HG02943 (cell line): ENCODE measurements around the gene NAPSA.
"Not testable (repeated sequence)": the region's sequence is repeated elsewhere in the genome, so short reads cannot be mapped to it uniquely, and the experiment has no call there.

ENCODE experiments used
- ATAC-seq: cut with Tn5 transposase; IDR thresholded peaks from one replicate; pipeline ENCODE4 v1.9.1; 2021; ENCODE audit warnings: mild to moderate bottlenecking, low read depth, moderate library complexity; ENCODE audit not compliant: unreplicated experiment

Gene NAPSA

DNA sequence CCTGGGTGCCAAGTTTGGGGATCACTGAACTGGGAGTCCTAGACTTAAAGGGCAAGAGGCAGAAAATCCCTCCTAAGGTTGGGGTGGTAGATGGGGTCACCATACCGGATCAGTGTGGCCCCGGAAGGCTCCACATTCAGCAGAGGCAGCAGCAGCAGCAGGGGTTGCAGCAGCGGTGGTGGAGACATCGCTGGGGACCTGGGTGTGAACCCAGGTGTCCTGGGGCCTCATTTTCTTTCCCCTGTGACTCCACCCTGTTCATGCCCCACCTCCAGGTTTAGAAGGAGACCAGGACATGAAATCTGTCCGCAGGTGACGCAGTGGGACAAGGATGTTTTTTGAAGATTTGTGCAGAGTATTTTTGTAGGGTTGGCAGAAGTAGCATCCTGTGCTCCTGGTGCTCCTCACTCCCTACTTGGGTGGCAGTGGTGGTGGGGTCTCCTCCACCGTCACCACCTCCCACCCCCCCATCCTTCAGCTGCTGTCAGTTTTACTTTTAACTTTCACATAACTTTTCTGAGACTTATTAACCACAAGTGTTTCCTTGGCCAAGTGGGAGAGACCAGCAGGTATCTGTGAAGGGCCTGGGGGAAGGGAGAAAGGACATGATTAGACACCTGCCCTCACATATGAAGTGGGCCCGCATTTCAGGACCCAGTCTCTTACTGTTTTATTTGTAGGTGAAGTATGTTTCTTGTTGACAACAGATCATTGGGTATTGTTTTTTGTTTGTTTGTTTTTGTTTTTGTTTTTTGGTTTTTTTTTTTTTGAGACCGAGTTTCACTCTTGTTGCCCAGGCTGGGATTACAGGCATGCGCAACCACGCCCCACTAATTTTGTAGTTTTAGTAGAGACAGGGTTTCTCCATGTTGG is at the start of gene NAPSA:
NAPSA (minus strand) TSS at position 206 of the 873 bp plus-strand sequence; CDS start at position 188, 18 bp downstream.
- no peak for ATAC-seq

- no peak for ATAC-seq
Measured at GRCh38 chr19:50413531-50413930, 48.1 kb upstream of the NAPSA start.

- no peak for ATAC-seq
Measured at GRCh38 chr19:50413096-50413495, 47.7 kb upstream of the NAPSA start.

DNA sequence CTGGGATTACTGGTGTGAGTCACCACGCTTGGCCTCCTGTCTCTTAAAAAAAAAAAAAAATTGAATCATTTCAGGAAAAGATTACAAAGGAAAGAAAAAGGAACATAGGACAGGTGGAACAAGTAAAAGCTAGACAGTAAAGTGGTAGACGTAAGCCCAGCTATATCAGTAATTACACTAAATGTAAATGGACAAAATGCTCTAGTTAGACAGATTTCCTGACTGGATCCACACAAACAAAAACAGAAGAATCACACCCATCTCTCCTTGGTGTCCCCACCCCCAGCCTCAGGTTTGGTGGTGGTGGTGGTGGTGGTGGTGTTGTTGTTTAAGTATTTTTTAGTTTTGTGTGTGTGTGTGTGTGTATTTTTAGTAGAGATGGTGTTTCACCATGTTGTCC is 47.0 kb upstream of the NAPSA start:
- no peak for ATAC-seq

- ATAC-seq, result no peak
Measured at GRCh38 chr19:50410109-50410508, 44.7 kb upstream of the NAPSA start.

DNA sequence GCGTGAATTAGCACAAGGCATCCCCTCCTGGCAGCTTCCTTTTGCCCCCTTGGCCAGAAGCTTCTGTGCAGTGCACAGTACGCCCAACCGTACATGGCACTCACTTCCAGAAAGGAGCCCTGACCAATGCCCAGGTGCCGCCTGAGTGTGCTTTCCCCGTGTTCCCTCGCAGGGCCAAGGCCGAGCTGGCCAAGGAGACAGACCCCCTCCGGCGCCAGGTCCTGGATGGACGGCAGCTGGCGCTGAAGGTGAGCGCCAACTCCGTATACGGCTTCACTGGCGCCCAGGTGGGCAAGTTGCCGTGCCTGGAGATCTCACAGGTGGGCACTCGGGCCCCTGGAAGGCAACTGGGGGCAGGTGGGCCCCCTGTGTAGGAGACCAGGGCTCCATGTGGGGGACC is 43.9 kb upstream of the NAPSA start:
- no peak for ATAC-seq

DNA sequence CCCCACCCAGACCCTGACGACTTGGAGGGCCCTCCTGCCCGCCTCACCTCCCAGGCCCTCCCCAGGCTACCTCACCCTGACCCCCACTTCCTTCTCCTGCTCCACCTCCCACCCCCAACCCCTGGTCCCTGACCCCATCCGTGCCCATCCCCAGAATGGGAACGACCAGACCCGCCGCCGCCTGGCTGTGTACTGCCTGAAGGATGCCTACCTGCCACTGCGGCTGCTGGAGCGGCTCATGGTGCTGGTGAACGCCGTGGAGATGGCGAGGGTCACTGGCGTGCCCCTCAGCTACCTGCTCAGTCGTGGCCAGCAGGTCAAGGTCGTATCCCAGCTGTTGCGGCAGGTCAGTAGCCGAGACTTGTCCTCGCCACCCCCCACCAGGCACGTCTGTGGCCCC is 41.4 kb upstream of the NAPSA start:
- ATAC-seq, result no peak

DNA sequence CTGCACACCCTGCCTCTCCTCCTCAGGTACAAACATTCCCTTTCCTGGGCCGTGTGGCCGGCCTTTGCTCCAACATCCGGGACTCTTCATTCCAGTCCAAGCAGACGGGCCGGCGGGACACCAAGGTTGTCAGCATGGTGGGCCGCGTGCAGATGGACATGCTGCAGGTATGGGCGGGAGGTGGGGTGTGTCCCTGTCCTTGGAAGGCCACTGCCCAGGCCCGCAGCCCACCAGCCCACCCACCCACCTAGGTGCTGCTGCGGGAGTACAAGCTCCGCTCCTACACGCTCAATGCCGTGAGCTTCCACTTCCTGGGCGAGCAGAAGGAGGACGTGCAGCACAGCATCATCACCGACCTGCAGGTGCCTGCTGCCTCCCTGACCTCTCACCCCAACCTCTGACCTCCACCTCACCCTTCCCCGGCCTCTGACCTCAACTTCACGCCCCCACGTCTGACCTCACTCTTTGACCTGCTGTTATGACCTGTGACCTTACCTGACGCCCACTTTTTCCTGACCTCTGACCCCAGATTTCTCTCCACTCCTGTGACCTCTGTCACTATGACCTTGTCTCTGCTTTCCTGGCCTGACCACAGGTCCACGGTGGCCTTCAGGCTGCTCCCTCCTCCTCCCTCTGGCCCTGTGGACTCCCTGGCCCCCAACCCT is 40.8 kb upstream of the NAPSA start:
- no peak for ATAC-seq

- ATAC-seq, result no peak
Measured at GRCh38 chr19:50402544-50403301, 37.3 kb upstream of the NAPSA start.

DNA sequence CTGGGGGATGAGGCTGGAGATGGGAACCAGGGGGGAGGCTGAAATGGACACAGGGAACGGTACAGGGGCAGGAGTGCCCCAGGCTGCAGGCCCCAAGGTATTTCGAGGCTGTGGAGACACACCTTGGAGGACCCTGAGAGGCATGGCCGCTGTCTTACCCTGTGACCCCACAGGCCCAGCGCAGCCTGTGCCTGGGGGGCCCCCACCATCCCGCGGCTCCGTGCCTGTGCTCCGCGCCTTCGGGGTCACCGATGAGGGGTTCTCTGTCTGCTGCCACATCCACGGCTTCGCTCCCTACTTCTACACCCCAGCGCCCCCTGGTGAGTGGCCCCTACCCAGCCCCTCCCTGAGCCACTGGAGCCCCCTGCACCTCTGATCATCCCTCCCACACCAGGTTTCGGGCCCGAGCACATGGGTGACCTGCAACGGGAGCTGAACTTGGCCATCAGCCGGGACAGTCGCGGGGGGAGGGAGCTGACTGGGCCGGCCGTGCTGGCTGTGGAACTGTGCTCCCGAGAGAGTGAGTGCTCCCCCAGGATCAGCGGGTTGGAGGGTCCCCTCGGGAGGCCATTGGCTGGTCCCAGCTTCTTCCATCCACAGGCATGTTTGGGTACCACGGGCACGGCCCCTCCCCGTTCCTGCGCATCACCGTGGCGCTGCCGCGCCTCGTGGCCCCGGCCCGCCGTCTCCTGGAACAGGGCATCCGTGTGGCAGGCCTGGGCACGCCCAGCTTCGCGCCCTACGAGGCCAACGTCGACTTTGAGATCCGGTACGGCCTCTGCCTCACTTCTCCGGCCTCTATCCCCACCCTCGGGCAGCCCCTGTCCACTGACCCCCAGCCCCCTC is 36.4 kb upstream of the NAPSA start:
- ATAC-seq, result no peak

- ATAC-seq, result no peak
Measured at GRCh38 chr19:50399368-50399745, 33.9 kb upstream of the NAPSA start.

DNA sequence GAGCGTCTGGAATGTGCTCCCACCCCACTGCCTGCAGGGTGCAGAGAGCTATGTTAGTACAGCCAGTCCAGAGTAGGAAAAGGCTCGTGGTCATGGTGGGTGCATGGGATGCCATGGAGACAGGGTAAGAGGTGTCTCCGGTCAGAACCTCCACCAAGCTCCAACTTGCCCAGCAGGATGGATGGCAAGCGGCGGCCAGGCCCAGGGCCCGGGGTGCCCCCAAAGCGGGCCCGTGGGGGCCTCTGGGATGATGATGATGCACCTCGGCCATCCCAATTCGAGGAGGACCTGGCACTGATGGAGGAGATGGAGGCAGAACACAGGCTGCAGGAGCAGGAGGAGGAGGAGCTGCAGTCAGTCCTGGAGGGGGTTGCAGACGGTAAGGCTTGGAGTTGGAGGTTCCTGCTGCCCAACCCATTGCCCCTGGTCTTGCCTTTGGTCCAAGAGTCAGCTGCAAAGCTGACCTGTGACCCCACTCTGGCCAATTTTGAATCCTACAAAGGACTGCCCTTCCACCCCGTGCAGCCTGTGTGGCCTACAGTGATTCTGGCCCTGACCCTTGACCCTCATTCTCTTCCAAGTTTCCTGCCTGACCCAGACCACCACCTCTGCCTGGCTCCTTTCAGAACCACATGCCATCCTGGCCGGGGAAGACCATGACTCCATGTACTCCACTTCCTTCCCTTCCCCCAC is 33.4 kb upstream of the NAPSA start:
- no peak for ATAC-seq

- no peak for ATAC-seq
Measured at GRCh38 chr19:50394017-50394416, 28.6 kb upstream of the NAPSA start.

DNA sequence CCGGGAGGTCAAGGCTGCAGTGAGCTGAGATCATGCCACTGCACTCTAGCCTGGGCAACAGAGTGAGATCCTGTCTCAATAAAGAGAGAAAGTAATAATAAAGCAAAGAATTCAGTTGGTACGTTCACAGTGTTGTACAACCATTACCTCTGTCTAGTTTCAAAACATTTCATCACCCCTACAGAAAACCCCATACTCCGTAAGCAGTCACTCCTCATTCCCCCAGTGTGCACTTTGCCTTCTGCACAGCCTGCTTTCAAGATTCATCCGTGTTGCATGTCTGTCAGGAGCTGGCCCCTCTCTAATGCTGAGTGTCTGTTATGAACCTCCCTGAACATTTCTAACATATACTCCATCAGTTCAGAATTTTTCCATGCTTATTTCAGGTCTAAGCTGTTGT is 28.1 kb upstream of the NAPSA start:
- ATAC-seq, result no peak

DNA sequence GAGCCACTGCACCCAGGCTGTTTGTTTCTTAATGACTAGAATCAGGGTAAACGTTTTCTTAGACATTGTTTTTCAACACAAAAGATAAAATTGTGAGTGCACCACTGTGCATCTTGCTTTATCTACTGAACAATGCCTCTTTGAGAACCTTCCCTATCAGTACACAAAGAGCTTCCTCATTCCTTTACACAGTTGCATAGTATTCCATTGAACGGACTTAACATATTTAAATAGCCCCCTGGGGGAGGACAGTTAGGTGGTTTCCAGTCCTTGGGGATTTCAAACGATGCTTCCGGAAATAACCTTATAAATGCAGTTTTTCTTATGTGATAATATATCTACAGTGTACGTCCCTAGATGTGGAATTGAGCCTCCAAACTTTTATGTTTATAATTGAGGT is 27.3 kb upstream of the NAPSA start:
- no peak for ATAC-seq

DNA sequence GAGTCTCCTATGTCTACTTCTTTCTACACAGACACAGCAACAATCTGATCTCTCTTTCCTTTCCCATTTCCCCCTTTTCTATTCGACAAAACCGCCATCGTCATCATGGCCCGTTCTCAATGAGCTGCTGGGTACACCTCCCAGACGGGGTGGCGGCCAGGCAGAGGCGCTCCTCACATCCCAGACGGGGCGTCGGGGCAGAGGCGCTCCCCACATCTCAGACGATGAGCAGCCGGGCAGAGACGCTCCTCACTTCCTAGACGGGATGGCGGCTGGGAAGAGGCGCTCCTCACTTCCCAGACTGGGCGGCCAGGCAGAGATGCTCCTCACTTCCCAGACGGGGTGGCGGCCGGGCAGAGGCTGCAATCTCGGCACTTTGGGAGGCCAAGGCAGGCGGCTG is 25.5 kb upstream of the NAPSA start:
- not testable (repeated sequence) for ATAC-seq

DNA sequence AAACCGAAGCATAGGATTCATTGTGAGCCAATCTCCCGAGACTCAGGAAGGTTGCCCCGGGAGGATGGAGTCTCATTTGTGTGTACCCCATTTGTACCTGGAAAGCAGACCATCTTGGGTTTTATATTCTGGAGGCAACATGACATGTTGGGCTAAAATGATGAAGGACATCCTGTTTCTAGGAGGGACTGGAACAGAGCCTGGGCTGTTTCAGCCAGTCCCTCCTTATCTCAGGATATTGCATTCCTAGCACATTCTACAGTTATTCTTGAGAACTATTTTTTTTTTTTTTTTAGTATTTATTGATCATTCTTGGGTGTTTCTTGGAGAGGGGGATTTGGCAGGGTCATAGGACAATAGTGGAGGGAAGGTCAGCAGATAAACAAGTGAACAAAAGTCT is 24.9 kb upstream of the NAPSA start:
- ATAC-seq, result not testable (repeated sequence)

GRCh38 chr19:50387868-50388245 is 22.4 kb upstream of the NAPSA start:
- no peak for ATAC-seq

DNA sequence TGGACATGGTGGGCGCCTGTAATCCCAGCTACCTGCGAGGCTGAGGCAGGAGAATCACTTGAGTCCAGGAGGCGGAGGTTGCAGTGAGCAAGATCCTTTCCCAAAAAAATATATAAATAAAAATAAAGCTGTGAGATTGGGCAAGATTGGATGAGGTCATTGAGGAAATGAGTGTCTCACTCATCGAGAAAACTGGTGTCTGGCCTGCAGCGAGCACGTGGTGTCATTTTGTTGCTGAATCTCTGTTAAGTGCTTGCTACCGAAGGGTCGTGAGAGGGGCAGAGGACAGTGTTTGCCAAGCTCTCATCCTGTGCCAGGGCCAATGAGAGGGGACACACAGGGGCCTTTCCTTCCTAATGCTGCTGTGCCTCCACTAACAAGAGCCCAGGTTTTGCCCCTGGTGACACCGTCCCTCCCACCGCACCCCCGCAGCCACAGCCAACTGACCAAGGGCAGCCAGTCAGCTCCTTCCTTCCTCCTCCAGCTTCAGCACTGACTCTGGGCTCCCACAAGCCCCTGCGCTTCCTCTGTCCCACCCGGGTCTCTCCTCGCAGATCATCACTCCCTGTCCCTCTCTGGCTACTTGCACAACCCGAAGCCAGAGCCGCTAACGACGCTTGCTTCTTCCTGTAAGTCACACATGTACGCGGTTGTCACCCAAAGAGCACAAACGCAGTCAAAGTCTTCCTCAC is 21.9 kb upstream of the NAPSA start:
- no peak for ATAC-seq
